Natural killer cell treated with Interleukin-12 subunit alpha and Interleukin-12 subunit beta and Interleukin-15 and Interleukin-18, amount 100 ng/mL, for 72 hours (primary cell): ENCODE measurements around the gene SFTPA1. TPM values are rescaled to one million over a fixed set of nuclear protein-coding genes. Genes with fewer than 3 reads are reported as not detected.
"Not testable (repeated sequence)": the region's sequence is repeated elsewhere in the genome, so short reads cannot be mapped to it uniquely, and the experiment has no call there.

Source experiments
- ATAC-seq, 2 donors: fragments of 150-1000 bp; cut with Tn5 transposase in 1 of 2; sonication (Bioruptor Pico), chemical (Tn5 transposase) in 1 of 2; 2 replicates each; pipeline ENCODE4 v1.10.0; 2021
- DNase-seq: peaks from one replicate; pipeline ENCODE4 v3.0.0; 2022; ENCODE audit warnings: low spot score
- H3K27ac Mint-ChIP-seq, 2 donors: 1 replicate in 1 of 2; 2 replicates in 1 of 2; pipeline ENCODE4 v1.8.0; 2022; ENCODE audit warnings: mixed read lengths in 2 of 2, mild to moderate bottlenecking in 1 of 2, moderate library complexity in 1 of 2
- H3K27me3 Mint-ChIP-seq, 2 donors: 1 replicate in 1 of 2; 2 replicates in 1 of 2; pipeline ENCODE4 v1.8.0; 2022; ENCODE audit warnings: mixed read lengths in 2 of 2
- H3K36me3 Mint-ChIP-seq: one replicate; pipeline ENCODE4 v1.8.0; 2022; ENCODE audit warnings: mixed read lengths
- H3K4me1 Mint-ChIP-seq, 2 donors: 1 replicate in 1 of 2; 2 replicates in 1 of 2; pipeline ENCODE4 v1.8.0; 2022; ENCODE audit warnings: low read depth in 2 of 2, mixed read lengths in 2 of 2, mild to moderate bottlenecking in 1 of 2
- H3K4me3 Mint-ChIP-seq: one replicate; pipeline ENCODE4 v1.8.0; 2022; ENCODE audit warnings: mixed read lengths
- H3K9me3 Mint-ChIP-seq: 2 replicates; pipeline ENCODE4 v1.8.0; 2022; ENCODE audit warnings: mixed read lengths
- total RNA-seq, 2 donors: library from RNA; stranded (reverse); gene quantifications; one replicate each; pipeline ENCODE4 v1.2.3, GENCODE V29; 2022

The SFTPA1 gene
- total RNA-seq, 2 donors from 2014 or later: not detected

- H3K27me3 Mint-ChIP-seq: peaks cover 13 to 24% of the 10 kb centered on the region in 2 donors
Observed at GRCh38 chr10:79628988-79629954, 18.5 kb downstream of the SFTPA1 start.

GRCh38 chr10:79629955-79630327, 19.2 kb downstream of the SFTPA1 start:
- Mint-ChIP-seq H3K36me3 (no peaks in the 10 kb centered on the region), H3K9me3 (no peaks in the 10 kb centered on the region), H3K27me3 (peaks cover 10 to 18% of the 10 kb centered on the region in 2 donors), H3K4me1 (no peaks in the 10 kb centered on the region), H3K27ac (no peak overlapping the region), H3K4me3 (no peak overlapping the region)
- ATAC-seq (peak in 1 of 2 donors; percentile 43), DNase-seq (no peak)

More at GRCh38 chr10:79628988-79629954, 18.5 kb downstream of the SFTPA1 start:
- Mint-ChIP-seq H3K27ac (no peak overlapping the region), H3K4me3 (no peak overlapping the region), H3K9me3 (no peaks in the 10 kb centered on the region), H3K4me1 (no peaks in the 10 kb centered on the region), H3K36me3 (no peaks in the 10 kb centered on the region)
- DNase-seq (no peak), ATAC-seq (peak in 1 of 2 donors; percentile 31)

GRCh38 chr10:79636654-79637199, 26.0 kb downstream of the SFTPA1 start:
- H3K27ac Mint-ChIP-seq, H3K9me3 Mint-ChIP-seq, H3K36me3 Mint-ChIP-seq, H3K4me1 Mint-ChIP-seq, ATAC-seq, H3K4me3 Mint-ChIP-seq, H3K27me3 Mint-ChIP-seq, DNase-seq: not testable (repeated sequence)

- H3K4me1 Mint-ChIP-seq: no peaks in the 10 kb centered on the region
- peak; percentile 17 to 61 for ATAC-seq
- H3K9me3 Mint-ChIP-seq: no peaks in the 10 kb centered on the region
- no peak overlapping the region for H3K4me3 Mint-ChIP-seq
- H3K27me3 Mint-ChIP-seq: peaks cover 0 to 4% of the 10 kb centered on the region in 2 donors
- no peak overlapping the region for H3K27ac Mint-ChIP-seq
- H3K36me3 Mint-ChIP-seq: no peaks in the 10 kb centered on the region
- no peak for DNase-seq
Observed at GRCh38 chr10:79638318-79638717, 27.6 kb downstream of the SFTPA1 start.

- H3K9me3 Mint-ChIP-seq, H3K36me3 Mint-ChIP-seq, H3K4me1 Mint-ChIP-seq, DNase-seq, H3K4me3 Mint-ChIP-seq, ATAC-seq, H3K27ac Mint-ChIP-seq: not testable (repeated sequence)
- H3K27me3 Mint-ChIP-seq: peaks cover 2 to 20% of the 10 kb centered on the region in 2 donors
Observed at GRCh38 chr10:79652695-79653094, 42.0 kb downstream of the SFTPA1 start.

GRCh38 chr10:79663287-79663686, 52.5 kb downstream of the SFTPA1 start:
- H3K36me3 Mint-ChIP-seq, ATAC-seq, H3K4me1 Mint-ChIP-seq, H3K4me3 Mint-ChIP-seq, H3K9me3 Mint-ChIP-seq, DNase-seq, H3K27me3 Mint-ChIP-seq, H3K27ac Mint-ChIP-seq: not testable (repeated sequence)

GRCh38 chr10:79664686-79665085, 53.9 kb downstream of the SFTPA1 start:
- H3K4me3 Mint-ChIP-seq, H3K27ac Mint-ChIP-seq, H3K27me3 Mint-ChIP-seq, H3K4me1 Mint-ChIP-seq, ATAC-seq, H3K9me3 Mint-ChIP-seq, DNase-seq, H3K36me3 Mint-ChIP-seq: not testable (repeated sequence)

Other genes with a start within 250 kb of the SFTPA1 start
- gene ZCCHC24, start 165.3 kb upstream of the SFTPA1 start, total RNA-seq: 1 to 10 TPM in 1 of 2 donors, under 1 TPM in 1; 0.73 to 1.3 TPM
- 1 to 10 TPM in 1 of 2 donors, under 1 TPM in 1; 0.11 to 4.8 TPM for gene EIF5AL1, start 98.4 kb upstream of the SFTPA1 start, total RNA-seq
- not detected for gene SFTPA2, start 50.5 kb upstream of the SFTPA1 start, total RNA-seq
- under 1 TPM; 0.78 to 0.95 TPM for gene NUTM2B, start 92.3 kb downstream of the SFTPA1 start, total RNA-seq
- gene NUTM2E, start 215.8 kb downstream of the SFTPA1 start, total RNA-seq: not detected